Measurements from ENCODE around the gene ZBTB47. TPM values are rescaled to one million over a fixed set of nuclear protein-coding genes. Genes with fewer than 3 reads are reported as not detected.

Gene ZBTB47
- total RNA-seq, 1 donor from 2014 or later: 69.3 TPM

DNA sequence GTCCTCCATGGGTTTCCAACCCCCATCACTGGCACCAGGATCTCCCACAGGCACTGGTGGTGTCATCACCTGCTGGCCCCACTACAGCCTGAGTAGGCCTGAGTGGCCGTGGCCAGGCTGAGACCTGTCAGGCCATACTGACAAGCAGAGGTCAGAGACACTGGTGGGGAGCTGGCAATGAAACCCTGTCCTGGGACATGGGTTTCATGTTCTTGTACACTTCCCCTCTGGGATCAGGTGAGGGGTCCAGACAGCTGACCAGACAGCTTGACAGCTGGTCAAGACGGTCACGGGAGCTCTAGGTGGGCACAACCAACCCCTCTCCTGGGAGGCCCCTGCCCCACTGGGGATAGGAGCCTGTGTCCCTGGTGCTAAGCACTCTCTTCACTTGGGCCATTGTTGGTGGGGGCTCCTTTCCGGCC lies 13.1 kb downstream of the ZBTB47 start:
- no peak overlapping the region for H3K4me3 ChIP-seq
- H3K36me3 ChIP-seq: no peaks in the 10 kb centered on the region
- H3K27me3 ChIP-seq: no peaks in the 10 kb centered on the region
- DNase-seq (ENCODE audit: low spot score in 2 of 2): peak in 1 of 2 donors; percentile 68
- intact Hi-C loops (cut with DNase I): no loop called here
- TF ChIP-seq, protein P1, sequence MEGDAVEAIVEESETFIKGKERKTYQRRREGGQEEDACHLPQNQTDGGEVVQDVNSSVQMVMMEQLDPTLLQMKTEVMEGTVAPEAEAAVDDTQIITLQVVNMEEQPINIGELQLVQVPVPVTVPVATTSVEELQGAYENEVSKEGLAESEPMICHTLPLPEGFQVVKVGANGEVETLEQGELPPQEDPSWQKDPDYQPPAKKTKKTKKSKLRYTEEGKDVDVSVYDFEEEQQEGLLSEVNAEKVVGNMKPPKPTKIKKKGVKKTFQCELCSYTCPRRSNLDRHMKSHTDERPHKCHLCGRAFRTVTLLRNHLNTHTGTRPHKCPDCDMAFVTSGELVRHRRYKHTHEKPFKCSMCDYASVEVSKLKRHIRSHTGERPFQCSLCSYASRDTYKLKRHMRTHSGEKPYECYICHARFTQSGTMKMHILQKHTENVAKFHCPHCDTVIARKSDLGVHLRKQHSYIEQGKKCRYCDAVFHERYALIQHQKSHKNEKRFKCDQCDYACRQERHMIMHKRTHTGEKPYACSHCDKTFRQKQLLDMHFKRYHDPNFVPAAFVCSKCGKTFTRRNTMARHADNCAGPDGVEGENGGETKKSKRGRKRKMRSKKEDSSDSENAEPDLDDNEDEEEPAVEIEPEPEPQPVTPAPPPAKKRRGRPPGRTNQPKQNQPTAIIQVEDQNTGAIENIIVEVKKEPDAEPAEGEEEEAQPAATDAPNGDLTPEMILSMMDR (IDR thresholded peaks at IDR 0.05): no peak
- peaks cover 0 to 26% of the 10 kb centered on the region in 2 donors for H3K4me1 ChIP-seq
- H3K9me3 ChIP-seq: no peaks in the 10 kb centered on the region
- peak overlapping the region; percentile 77 to 88 for H3K27ac ChIP-seq

DNA sequence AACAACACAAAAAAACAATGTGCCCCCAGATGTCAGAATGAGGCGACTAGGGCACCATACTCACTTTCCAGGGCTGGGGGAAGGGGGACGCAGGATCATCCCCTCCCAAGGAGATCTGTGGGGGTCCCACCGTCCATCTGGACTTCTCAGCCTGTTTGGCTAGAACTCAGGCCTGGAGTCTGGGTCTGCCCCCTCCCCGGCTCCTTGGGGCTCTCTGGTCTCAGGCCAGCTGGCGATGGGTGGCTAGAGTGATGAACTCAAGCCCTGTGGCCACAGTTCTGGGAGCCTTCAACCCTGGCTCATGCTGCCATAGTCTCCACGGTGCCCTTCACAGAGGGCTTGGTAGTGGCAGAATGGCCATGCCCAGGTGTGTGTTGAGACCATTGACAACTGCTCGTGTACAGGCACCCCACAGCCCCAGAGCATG lies 13.6 kb downstream of the ZBTB47 start:
- peak in 1 of 2 donors; percentile 63 for DNase-seq (ENCODE audit: low spot score in 2 of 2)
- intact Hi-C loops (cut with DNase I): no loop called here
- TF ChIP-seq, protein P1 (IDR thresholded peaks at IDR 0.05): no peak
- Histone ChIP-seq H3K27me3 (no peaks in the 10 kb centered on the region), H3K9me3 (no peaks in the 10 kb centered on the region), H3K4me1 (peaks cover 0 to 26% of the 10 kb centered on the region in 2 donors), H3K27ac (peak overlapping the region; percentile 77 to 88), H3K36me3 (no peaks in the 10 kb centered on the region), H3K4me3 (no peak overlapping the region)

DNA sequence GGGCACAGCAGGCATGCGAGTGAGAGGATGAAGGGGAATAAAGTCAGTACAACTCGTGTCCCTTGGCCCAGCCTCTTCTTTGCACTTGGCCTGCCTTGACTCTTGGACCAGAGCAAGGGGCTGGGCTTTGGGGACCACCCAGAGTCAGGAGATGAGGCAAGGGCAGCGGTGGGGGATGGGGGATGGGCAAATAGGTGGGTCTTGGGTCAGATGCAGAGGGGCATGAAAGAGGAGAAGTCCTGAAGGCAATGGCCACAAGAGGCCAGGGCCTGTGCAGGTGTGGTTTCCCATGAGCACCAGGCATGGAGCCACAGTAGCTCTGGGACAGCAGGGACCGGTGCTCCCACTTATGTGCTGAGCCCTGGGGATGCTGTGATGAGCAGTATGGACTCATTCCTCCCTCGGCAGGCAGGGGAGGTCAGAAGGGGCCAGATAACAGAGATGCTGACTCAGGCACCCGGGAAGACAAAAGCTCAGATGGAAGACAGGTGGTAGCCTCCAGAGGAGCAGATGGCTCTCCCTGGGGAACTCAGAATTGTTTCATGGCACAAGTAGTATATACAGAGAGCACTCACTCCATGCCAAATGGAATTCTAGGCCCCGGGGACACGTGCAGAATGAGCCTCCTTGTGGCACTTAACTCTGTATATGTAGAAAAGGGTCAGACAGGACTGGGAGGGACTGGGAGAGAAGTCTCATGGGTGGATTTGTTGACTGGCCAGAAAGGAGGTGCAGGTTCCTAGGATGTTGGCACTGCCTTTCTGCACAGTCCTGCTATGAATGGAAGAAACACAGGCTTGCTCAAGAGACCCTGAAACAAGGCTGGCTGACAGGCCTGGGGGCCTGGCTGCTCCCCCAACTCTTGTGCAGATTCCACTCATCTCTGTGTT lies 14.3 kb downstream of the ZBTB47 start:
- no peak overlapping the region for H3K4me3 ChIP-seq
- TF ChIP-seq, protein P1 (IDR thresholded peaks at IDR 0.05): no peak
- H3K36me3 ChIP-seq: no peaks in the 10 kb centered on the region
- H3K4me1 ChIP-seq: peaks cover 0 to 26% of the 10 kb centered on the region in 2 donors
- H3K9me3 ChIP-seq: no peaks in the 10 kb centered on the region
- peak overlapping the region; percentile 77 to 88 for H3K27ac ChIP-seq
- H3K27me3 ChIP-seq: no peaks in the 10 kb centered on the region
- intact Hi-C loops (cut with DNase I): no loop called here
- peak in 1 of 2 donors; percentile 63 for DNase-seq (ENCODE audit: low spot score in 2 of 2)

DNA sequence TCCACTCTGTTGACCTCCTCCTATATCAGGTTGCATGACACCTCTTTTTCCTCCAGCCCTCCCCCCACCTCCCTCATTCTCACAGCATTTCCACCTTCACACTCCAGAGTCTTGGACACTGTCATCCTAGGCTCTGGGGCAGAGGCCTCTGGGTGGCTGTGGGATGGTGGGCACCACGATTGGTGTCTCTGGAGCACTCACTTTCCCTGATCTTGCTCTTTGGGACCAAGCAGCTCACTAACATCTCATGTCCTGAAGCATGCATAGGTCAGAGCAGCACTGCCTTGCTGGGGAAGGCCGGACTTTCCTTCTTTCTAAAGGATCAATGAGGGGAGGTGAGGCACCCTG lies 14.9 kb downstream of the ZBTB47 start:
- Histone ChIP-seq H3K4me3 (no peak overlapping the region), H3K36me3 (no peaks in the 10 kb centered on the region), H3K27ac (no peak overlapping the region), H3K9me3 (no peaks in the 10 kb centered on the region), H3K4me1 (peaks cover 0 to 26% of the 10 kb centered on the region in 2 donors), H3K27me3 (no peaks in the 10 kb centered on the region)
- TF ChIP-seq, protein P1 (IDR thresholded peaks at IDR 0.05): no peak
- intact Hi-C loops (cut with DNase I): no loop called here
- DNase-seq (ENCODE audit: low spot score in 2 of 2): no peak

DNA sequence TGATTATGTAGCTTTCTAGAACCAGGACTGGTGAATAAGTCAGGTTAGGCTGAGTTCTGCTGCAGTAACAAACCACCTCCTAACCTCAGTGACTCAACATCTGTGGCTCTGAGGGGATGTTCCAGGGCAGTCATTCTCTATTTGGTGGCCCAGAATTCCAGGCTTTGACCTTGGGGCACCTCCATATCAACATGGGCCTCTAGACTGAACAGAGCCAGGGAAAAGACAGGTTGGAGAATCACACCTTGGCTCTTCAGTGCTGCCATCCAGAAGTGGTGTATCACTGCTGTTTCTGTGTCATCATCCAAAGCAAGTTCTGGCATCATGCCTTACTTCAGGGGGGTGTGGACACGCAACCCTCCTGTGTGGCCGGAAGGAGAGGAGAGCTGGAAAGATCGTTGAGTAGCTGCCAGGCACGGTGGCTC lies 15.3 kb downstream of the ZBTB47 start:
- Histone ChIP-seq H3K27me3 (no peaks in the 10 kb centered on the region), H3K9me3 (no peaks in the 10 kb centered on the region), H3K4me1 (peaks cover 0 to 26% of the 10 kb centered on the region in 2 donors), H3K36me3 (no peaks in the 10 kb centered on the region), H3K4me3 (no peak overlapping the region), H3K27ac (no peak overlapping the region)
- intact Hi-C loops (cut with DNase I): no loop called here
- TF ChIP-seq, protein P1 (IDR thresholded peaks at IDR 0.05): no peak
- peak in 1 of 2 donors; percentile 59 for DNase-seq (ENCODE audit: low spot score in 2 of 2)

All from ascending aorta (tissue), 2 donors.